GM23338 (cell line): ENCODE results near the gene LAYN. TPM values are rescaled to one million over a fixed set of nuclear protein-coding genes. Genes with fewer than 3 reads are reported as not detected.

Experiments used
- CREB1 ChIP-seq: fragments of 250-450 bp; sonication (Bioruptor Pico); IDR thresholded peaks from 2 replicates; pipeline ENCODE4 v1.5.0; 2020; ENCODE audit warnings: low read depth, mild to moderate bottlenecking, moderate library complexity
- EZH2phosphoT487 ChIP-seq: fragments of 200-600 bp; sonication (generic); IDR thresholded peaks from one replicate; pipeline ENCODE4 v1.8.1; 2018; ENCODE audit warnings: antibody characterized with exemption; ENCODE audit not compliant: unreplicated experiment
- JUNB ChIP-seq: IDR thresholded peaks from one replicate; pipeline ENCODE4 v1.6.1; 2016; ENCODE audit warnings: antibody characterized with exemption; ENCODE audit not compliant: unreplicated experiment
- NANOG ChIP-seq: IDR thresholded peaks from 2 replicates; pipeline ENCODE4 v1.6.1; 2016; ENCODE audit warnings: antibody characterized with exemption, borderline replicate concordance
- ZNF331 ChIP-seq: fragments of 250-450 bp; sonication (Bioruptor Pico); IDR thresholded peaks from 2 replicates; pipeline ENCODE4 v1.5.0; 2020; ENCODE audit warnings: low read depth, mild to moderate bottlenecking, moderate library complexity
- polyA plus RNA-seq: library from polyadenylated mRNA; unstranded; fragments of >200 nt; fragmentation: Nextera tagmentation; extraction: Ambion mirVana; gene quantifications from 2 replicates; pipeline ENCODE4 v1.2.1, GENCODE V29; 2016
- total RNA-seq: library from RNA; depleted of rRNA; stranded (reverse); fragments of >200 nt; shearing (Covaris generic); gene quantifications from 2 replicates; pipeline ENCODE4 v1.2.3, GENCODE V29; 2014
- TF ChIP-seq, protein P1 (sequence below): IDR thresholded peaks from one replicate; pipeline ENCODE4 v1.6.1; 2018; ENCODE audit warnings: antibody characterized with exemption; ENCODE audit not compliant: unreplicated experiment
- TF ChIP-seq, protein P2 (sequence below): fragments of 250-450 bp; sonication (Bioruptor Pico); IDR thresholded peaks from 2 replicates; pipeline ENCODE4 v1.5.0; 2020; ENCODE audit warnings: mild to moderate bottlenecking, moderate library complexity

LAYN gene
- total and polyA plus RNA-seq, 2 experiments from 2014 or later: 6.8 to 7.9 TPM

DNA sequence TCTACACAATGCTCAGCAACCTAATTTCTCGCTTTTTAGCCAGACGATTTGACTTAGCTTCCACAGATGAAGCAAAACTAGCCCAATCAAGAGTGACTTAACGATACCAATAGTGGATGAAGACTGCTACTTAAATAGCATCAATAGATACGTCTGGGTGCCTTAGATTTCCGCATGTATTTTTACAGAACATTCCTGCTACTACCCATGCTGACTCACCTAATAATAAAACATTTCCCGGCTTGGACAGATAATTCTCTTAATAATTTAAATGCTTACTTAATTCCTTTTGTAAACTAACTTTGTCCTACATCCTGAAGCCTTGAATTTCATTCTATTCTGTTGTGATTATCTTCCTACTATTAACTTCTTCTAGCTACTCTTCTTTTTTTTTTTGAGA, 5.2 kb upstream of the LAYN start (continued):
- TF ChIP-seq, protein P1, sequence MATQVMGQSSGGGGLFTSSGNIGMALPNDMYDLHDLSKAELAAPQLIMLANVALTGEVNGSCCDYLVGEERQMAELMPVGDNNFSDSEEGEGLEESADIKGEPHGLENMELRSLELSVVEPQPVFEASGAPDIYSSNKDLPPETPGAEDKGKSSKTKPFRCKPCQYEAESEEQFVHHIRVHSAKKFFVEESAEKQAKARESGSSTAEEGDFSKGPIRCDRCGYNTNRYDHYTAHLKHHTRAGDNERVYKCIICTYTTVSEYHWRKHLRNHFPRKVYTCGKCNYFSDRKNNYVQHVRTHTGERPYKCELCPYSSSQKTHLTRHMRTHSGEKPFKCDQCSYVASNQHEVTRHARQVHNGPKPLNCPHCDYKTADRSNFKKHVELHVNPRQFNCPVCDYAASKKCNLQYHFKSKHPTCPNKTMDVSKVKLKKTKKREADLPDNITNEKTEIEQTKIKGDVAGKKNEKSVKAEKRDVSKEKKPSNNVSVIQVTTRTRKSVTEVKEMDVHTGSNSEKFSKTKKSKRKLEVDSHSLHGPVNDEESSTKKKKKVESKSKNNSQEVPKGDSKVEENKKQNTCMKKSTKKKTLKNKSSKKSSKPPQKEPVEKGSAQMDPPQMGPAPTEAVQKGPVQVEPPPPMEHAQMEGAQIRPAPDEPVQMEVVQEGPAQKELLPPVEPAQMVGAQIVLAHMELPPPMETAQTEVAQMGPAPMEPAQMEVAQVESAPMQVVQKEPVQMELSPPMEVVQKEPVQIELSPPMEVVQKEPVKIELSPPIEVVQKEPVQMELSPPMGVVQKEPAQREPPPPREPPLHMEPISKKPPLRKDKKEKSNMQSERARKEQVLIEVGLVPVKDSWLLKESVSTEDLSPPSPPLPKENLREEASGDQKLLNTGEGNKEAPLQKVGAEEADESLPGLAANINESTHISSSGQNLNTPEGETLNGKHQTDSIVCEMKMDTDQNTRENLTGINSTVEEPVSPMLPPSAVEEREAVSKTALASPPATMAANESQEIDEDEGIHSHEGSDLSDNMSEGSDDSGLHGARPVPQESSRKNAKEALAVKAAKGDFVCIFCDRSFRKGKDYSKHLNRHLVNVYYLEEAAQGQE: no peak
- TF ChIP-seq, protein P2, sequence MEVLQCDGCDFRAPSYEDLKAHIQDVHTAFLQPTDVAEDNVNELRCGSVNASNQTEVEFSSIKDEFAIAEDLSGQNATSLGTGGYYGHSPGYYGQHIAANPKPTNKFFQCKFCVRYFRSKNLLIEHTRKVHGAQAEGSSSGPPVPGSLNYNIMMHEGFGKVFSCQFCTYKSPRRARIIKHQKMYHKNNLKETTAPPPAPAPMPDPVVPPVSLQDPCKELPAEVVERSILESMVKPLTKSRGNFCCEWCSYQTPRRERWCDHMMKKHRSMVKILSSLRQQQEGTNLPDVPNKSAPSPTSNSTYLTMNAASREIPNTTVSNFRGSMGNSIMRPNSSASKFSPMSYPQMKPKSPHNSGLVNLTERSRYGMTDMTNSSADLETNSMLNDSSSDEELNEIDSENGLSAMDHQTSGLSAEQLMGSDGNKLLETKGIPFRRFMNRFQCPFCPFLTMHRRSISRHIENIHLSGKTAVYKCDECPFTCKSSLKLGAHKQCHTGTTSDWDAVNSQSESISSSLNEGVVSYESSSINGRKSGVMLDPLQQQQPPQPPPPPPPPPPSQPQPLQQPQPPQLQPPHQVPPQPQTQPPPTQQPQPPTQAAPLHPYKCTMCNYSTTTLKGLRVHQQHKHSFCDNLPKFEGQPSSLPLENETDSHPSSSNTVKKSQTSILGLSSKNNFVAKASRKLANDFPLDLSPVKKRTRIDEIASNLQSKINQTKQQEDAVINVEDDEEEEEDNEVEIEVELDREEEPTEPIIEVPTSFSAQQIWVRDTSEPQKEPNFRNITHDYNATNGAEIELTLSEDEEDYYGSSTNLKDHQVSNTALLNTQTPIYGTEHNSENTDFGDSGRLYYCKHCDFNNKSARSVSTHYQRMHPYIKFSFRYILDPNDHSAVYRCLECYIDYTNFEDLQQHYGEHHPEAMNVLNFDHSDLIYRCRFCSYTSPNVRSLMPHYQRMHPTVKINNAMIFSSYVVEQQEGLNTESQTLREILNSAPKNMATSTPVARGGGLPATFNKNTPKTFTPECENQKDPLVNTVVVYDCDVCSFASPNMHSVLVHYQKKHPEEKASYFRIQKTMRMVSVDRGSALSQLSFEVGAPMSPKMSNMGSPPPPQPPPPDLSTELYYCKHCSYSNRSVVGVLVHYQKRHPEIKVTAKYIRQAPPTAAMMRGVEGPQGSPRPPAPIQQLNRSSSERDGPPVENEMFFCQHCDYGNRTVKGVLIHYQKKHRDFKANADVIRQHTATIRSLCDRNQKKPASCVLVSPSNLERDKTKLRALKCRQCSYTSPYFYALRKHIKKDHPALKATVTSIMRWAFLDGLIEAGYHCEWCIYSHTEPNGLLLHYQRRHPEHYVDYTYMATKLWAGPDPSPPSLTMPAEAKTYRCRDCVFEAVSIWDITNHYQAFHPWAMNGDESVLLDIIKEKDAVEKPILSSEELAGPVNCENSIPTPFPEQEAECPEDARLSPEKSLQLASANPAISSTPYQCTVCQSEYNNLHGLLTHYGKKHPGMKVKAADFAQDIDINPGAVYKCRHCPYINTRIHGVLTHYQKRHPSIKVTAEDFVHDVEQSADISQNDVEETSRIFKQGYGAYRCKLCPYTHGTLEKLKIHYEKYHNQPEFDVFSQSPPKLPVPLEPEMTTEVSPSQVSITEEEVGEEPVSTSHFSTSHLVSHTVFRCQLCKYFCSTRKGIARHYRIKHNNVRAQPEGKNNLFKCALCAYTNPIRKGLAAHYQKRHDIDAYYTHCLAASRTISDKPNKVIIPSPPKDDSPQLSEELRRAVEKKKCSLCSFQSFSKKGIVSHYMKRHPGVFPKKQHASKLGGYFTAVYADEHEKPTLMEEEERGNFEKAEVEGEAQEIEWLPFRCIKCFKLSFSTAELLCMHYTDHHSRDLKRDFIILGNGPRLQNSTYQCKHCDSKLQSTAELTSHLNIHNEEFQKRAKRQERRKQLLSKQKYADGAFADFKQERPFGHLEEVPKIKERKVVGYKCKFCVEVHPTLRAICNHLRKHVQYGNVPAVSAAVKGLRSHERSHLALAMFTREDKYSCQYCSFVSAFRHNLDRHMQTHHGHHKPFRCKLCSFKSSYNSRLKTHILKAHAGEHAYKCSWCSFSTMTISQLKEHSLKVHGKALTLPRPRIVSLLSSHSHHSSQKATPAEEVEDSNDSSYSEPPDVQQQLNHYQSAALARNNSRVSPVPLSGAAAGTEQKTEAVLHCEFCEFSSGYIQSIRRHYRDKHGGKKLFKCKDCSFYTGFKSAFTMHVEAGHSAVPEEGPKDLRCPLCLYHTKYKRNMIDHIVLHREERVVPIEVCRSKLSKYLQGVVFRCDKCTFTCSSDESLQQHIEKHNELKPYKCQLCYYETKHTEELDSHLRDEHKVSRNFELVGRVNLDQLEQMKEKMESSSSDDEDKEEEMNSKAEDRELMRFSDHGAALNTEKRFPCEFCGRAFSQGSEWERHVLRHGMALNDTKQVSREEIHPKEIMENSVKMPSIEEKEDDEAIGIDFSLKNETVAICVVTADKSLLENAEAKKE (CRISPR knock-in tag): no peak
- TF ChIP-seq JUNB (no peak), NANOG (no peak), ZNF331 (CRISPR knock-in tag) (no peak), EZH2phosphoT487 (no peak), CREB1 (CRISPR knock-in tag) (no peak)
